PC-9 (cell line): Measurements from ENCODE around the gene FADS3.

Source experiments
- EZH2 ChIP-seq: fragments of 200-600 bp; sonication (generic); IDR thresholded peaks from 2 replicates; pipeline ENCODE4 v1.8.0; 2017; ENCODE audit warnings: antibody characterized with exemption, low read depth
- TF ChIP-seq, protein P1 (sequence below): fragments of 200-600 bp; sonication (generic); conservative IDR thresholded peaks from 2 replicates; pipeline ENCODE4 v1.6.1; 2017; ENCODE audit warnings: mixed run types, antibody characterized with exemption, mild to moderate bottlenecking, moderate library complexity

- TF ChIP-seq EZH2: no peak
- TF ChIP-seq, protein P1, sequence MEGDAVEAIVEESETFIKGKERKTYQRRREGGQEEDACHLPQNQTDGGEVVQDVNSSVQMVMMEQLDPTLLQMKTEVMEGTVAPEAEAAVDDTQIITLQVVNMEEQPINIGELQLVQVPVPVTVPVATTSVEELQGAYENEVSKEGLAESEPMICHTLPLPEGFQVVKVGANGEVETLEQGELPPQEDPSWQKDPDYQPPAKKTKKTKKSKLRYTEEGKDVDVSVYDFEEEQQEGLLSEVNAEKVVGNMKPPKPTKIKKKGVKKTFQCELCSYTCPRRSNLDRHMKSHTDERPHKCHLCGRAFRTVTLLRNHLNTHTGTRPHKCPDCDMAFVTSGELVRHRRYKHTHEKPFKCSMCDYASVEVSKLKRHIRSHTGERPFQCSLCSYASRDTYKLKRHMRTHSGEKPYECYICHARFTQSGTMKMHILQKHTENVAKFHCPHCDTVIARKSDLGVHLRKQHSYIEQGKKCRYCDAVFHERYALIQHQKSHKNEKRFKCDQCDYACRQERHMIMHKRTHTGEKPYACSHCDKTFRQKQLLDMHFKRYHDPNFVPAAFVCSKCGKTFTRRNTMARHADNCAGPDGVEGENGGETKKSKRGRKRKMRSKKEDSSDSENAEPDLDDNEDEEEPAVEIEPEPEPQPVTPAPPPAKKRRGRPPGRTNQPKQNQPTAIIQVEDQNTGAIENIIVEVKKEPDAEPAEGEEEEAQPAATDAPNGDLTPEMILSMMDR: no peak
These were observed 49.5 kb downstream of the FADS3 start for GRCh38 chr11:61841636-61842527.
